OCI-LY7 (cell line): ENCODE data around the gene ABCC12. TPM values are rescaled to one million over a fixed set of nuclear protein-coding genes. Genes with fewer than 3 reads are reported as not detected.

ENCODE experiments used
- BruUV-seq: library from RNA; stranded (reverse); fragments of 400-500 nt; replicated peaks from 2 replicates; lab custom pipeline; 2021; lab: Mats Ljungman, UMichigan
- CTCF ChIA-PET: fragments of 300-600 bp; sonication (Branson Sonifier 250); formaldehyde crosslinking; loops from one replicate; lab custom pipeline; 2022; ENCODE audit warnings: antibody characterized with exemption; ENCODE audit not compliant: unreplicated experiment; lab: Charles Lee
- POLR2A ChIA-PET: fragments of 300-600 bp; sonication (Branson Sonifier 250); formaldehyde crosslinking; loops from one replicate; lab custom pipeline; 2022; ENCODE audit warnings: antibody characterized with exemption; lab: Charles Lee
- DNase-seq: peaks from one replicate; pipeline ENCODE4 v3.0.0-alpha.2; 2015; ENCODE audit warnings: low spot score
- H2AFZ ChIP-seq: fragments of 200-600 bp; sonication (generic), shearing (Covaris generic); 2 replicates; pipeline ENCODE4 v1.6.1; 2014; ENCODE audit warnings: mild to moderate bottlenecking, antibody characterized with exemption, low read length, moderate library complexity
- H3K27ac ChIP-seq: fragments of 200-600 bp; sonication (generic); 2 replicates; pipeline ENCODE4 v1.5.1; 2014; ENCODE audit warnings: mixed run types, low read depth, mild to moderate bottlenecking, moderate library complexity, low read length, inconsistent platforms; ENCODE audit not compliant: poor library complexity, severe bottlenecking
- H3K36me3 ChIP-seq: fragments of 200-600 bp; sonication (generic); 2 replicates; pipeline ENCODE4 v1.6.1; 2014; ENCODE audit warnings: mild to moderate bottlenecking, antibody characterized with exemption, low read length, moderate library complexity, mixed read lengths; ENCODE audit not compliant: insufficient read depth
- H3K4me1 ChIP-seq: fragments of 200-600 bp; sonication (generic); 2 replicates; pipeline ENCODE4 v1.5.1; 2014; ENCODE audit warnings: mild to moderate bottlenecking, low read length; ENCODE audit not compliant: insufficient read depth, poor library complexity, severe bottlenecking
- H3K4me2 ChIP-seq: fragments of 200-600 bp; sonication (generic); 2 replicates; pipeline ENCODE4 v1.6.1; 2014; ENCODE audit warnings: mild to moderate bottlenecking, low read length
- H3K4me3 ChIP-seq: fragments of 200-600 bp; sonication (generic); 2 replicates; pipeline ENCODE4 v1.5.1; 2014; ENCODE audit warnings: mild to moderate bottlenecking, low read depth, low read length; ENCODE audit not compliant: poor library complexity, severe bottlenecking
- H3K79me2 ChIP-seq: fragments of 200-600 bp; sonication (generic); 2 replicates; pipeline ENCODE4 v1.6.1; 2016; ENCODE audit warnings: low read depth, mild to moderate bottlenecking, low read length, moderate library complexity, mixed read lengths; ENCODE audit not compliant: insufficient read depth
- H3K9me2 ChIP-seq: fragments of 200-600 bp; sonication (generic); 2 replicates; pipeline ENCODE4 v1.6.1; 2016; ENCODE audit warnings: mild to moderate bottlenecking, low read length, mixed read lengths; ENCODE audit not compliant: insufficient read depth
- H3K9me3 ChIP-seq: fragments of 200-600 bp; sonication (generic); 2 replicates; pipeline ENCODE4 v1.6.1; 2014; ENCODE audit warnings: mild to moderate bottlenecking, mixed run types, low read length, mixed read lengths
- H4K20me1 ChIP-seq: fragments of 200-600 bp; sonication (generic); 2 replicates; pipeline ENCODE4 v1.6.1; 2014; ENCODE audit warnings: mild to moderate bottlenecking, antibody characterized with exemption, low read length, moderate library complexity, mixed read lengths; ENCODE audit not compliant: insufficient read depth
- EZH2phosphoT487 ChIP-seq: fragments of 200-600 bp; sonication (generic); IDR thresholded peaks from 2 replicates; pipeline ENCODE4 v1.6.1; 2018; ENCODE audit warnings: low read depth, borderline replicate concordance, mild to moderate bottlenecking, mixed run types, antibody characterized with exemption, low read length, moderate library complexity, mixed read lengths
- intact Hi-C: fragments of 100-400 bp; cut with micrococcal nuclease; formaldehyde crosslinking; loops from one replicate; pipeline ENCODE4 v1.10.0; 2022; ENCODE audit not compliant: unreplicated experiment
- total RNA-seq, 2 experiments: library from RNA; depleted of rRNA in 1 of 2; stranded (reverse); fragments of >200 nt in 1 of 2; shearing (Covaris generic) in 1 of 2; gene quantifications; 2 replicates each; pipeline ENCODE4 v1.2.3, GENCODE V29; 2014 to 2022
- TF ChIP-seq, protein P1 (sequence below): fragments of 200-600 bp; sonication (generic); conservative IDR thresholded peaks from 2 replicates; pipeline ENCODE4 v1.5.1; 2014; ENCODE audit warnings: mild to moderate bottlenecking, antibody characterized with exemption, low read length, moderate library complexity, mixed read lengths

ABCC12 gene
- total RNA-seq, 2 experiments from 2014 or later, result not detected

DNA sequence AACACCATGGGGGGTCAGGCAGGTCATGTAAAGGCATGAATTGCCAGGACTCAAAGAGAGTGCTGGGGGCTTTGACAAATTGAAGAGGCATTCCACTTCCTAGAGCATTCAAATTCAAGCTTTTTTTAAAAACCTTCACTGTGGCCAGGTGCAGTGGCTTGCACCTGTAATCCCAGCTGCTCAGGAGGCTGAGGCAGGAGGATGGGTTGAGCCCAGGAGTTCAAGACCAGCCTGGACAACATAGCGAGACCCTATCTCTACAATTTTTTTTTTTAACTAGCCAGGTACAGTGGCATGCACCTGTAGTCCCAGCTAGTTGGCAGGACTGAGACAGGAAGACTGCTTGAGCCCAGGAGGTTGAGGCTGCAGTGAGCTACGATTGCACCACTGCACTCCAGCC is 17.2 kb downstream of the ABCC12 start:
- BruUV-seq, result no TSS peak
- Histone ChIP-seq H3K79me2 (no peaks in the 10 kb centered on the region), H3K4me2 (no peak overlapping the region), H4K20me1 (no peaks in the 10 kb centered on the region), H3K4me3 (no peak overlapping the region), H3K27ac (no peak overlapping the region), H3K4me1 (no peaks in the 10 kb centered on the region), H2AFZ (no peak overlapping the region), H3K9me3 (no peaks in the 10 kb centered on the region), H3K36me3 (no peaks in the 10 kb centered on the region), H3K9me2 (no peaks in the 10 kb centered on the region)
- POLR2A ChIA-PET, result no interaction called here
- TF ChIP-seq EZH2phosphoT487, result no peak
- TF ChIP-seq, protein P1, sequence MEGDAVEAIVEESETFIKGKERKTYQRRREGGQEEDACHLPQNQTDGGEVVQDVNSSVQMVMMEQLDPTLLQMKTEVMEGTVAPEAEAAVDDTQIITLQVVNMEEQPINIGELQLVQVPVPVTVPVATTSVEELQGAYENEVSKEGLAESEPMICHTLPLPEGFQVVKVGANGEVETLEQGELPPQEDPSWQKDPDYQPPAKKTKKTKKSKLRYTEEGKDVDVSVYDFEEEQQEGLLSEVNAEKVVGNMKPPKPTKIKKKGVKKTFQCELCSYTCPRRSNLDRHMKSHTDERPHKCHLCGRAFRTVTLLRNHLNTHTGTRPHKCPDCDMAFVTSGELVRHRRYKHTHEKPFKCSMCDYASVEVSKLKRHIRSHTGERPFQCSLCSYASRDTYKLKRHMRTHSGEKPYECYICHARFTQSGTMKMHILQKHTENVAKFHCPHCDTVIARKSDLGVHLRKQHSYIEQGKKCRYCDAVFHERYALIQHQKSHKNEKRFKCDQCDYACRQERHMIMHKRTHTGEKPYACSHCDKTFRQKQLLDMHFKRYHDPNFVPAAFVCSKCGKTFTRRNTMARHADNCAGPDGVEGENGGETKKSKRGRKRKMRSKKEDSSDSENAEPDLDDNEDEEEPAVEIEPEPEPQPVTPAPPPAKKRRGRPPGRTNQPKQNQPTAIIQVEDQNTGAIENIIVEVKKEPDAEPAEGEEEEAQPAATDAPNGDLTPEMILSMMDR, result no peak
- no peak for DNase-seq
- intact Hi-C loops, result no loop called here
- CTCF ChIA-PET, result no interaction called here

DNA sequence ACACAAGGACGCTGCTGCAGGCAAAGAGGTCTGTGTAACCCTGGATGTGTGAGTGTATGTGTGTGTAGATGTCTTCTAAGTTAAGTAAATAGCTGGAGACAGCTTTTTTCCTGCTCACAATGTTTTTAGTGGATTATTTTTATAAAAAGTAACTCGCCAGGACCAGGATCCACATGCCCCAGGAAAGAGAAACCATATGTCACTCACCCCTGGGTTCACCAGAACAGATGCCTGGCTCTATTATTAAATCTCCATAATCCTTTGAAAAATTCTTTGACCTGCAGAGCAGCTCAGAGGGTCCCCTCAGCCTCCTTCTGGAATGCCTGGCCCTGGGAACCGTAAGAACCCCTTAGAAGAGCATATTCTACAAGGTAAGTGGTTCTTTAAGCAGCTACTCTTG is 18.0 kb downstream of the ABCC12 start:
- POLR2A ChIA-PET, result no interaction called here
- no peaks in the 10 kb centered on the region for H3K9me2 ChIP-seq
- H3K27ac ChIP-seq, result no peak overlapping the region
- no peak overlapping the region for H3K4me3 ChIP-seq
- no peaks in the 10 kb centered on the region for H3K79me2 ChIP-seq
- H3K9me3 ChIP-seq, result no peaks in the 10 kb centered on the region
- DNase-seq, result no peak
- no peaks in the 10 kb centered on the region for H3K4me1 ChIP-seq
- no TSS peak for BruUV-seq
- H2AFZ ChIP-seq, result no peak overlapping the region
- H3K36me3 ChIP-seq, result no peaks in the 10 kb centered on the region
- intact Hi-C loops, result no loop called here
- CTCF ChIA-PET, result interaction anchor here (0.6 kb wide), 1 partner anchor 560 kb away, joined by 5 read pairs; no protein-coding TSS in a partner anchor
- H3K4me2 ChIP-seq, result no peak overlapping the region
- TF ChIP-seq, protein P1, result no peak
- TF ChIP-seq EZH2phosphoT487, result no peak
- no peaks in the 10 kb centered on the region for H4K20me1 ChIP-seq

DNA sequence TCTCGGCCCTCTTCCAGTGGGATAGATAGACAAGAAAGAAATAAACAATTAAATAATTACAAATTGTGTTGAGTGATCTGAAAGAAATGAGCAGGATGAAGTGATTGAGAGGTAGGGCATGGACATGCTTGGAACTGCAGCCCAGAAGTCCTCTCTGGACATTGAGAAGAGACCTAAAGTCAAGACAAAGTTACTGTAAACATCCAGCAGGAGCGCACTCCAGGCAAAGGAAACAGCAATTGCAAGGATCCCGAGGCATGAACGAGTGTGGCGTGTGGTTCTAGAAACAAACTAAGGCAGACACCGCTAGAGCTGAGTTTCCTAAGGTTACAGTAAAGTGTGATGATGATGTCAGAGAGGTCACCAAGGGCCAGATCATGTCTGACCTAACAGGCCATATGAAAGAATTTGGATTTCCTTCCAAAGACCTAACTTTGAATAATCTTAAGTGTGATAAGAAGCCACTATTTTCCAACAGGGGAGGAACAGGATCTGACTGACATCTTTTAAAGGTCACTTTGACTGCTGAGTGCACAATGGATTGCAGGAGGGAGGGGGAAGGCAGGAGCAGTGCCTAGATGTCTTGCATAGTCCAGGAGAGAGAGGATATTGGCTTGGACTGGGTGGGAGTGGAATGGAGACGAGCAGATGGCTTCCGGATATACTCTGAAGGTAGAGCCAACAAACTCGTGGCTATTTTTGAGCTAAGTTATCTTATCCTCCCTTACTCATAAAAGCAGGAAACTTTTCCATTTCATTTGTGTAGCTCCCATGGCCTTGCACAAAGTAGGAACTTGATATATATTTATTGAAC is 19.0 kb downstream of the ABCC12 start:
- Histone ChIP-seq H3K4me1 (no peaks in the 10 kb centered on the region), H3K27ac (no peak overlapping the region), H3K36me3 (no peaks in the 10 kb centered on the region), H3K4me2 (no peak overlapping the region), H4K20me1 (no peaks in the 10 kb centered on the region), H3K4me3 (no peak overlapping the region), H3K79me2 (no peaks in the 10 kb centered on the region), H2AFZ (no peak overlapping the region), H3K9me2 (no peaks in the 10 kb centered on the region), H3K9me3 (no peaks in the 10 kb centered on the region)
- no peak for DNase-seq
- CTCF ChIA-PET, result no interaction called here
- TF ChIP-seq, protein P1, result no peak
- no peak for TF ChIP-seq EZH2phosphoT487
- BruUV-seq, result no TSS peak
- POLR2A ChIA-PET, result interaction anchor here (0.6 kb wide), 1 partner anchor 12 kb away, joined by 3 read pairs; no protein-coding TSS in a partner anchor
- intact Hi-C loops, result no loop called here
